Vagina (tissue), 2 donors: Measurements from ENCODE around the gene RANBP3L. TPM values are rescaled to one million over a fixed set of nuclear protein-coding genes. Genes with fewer than 3 reads are reported as not detected.
"Not testable (repeated sequence)": the region's sequence is repeated elsewhere in the genome, so short reads cannot be mapped to it uniquely, and the experiment has no call there.

Experiments
- DNase-seq, 2 donors: peaks; one replicate each; pipeline ENCODE4 v3.0.0-alpha.2; 2017; ENCODE audit errors: extremely low spot score in 2 of 2
- H3K27ac ChIP-seq: fragments of 200-600 bp; sonication (generic); one replicate; pipeline ENCODE4 v1.5.1; 2019
- H3K27me3 ChIP-seq: fragments of 200-600 bp; sonication (generic); one replicate; pipeline ENCODE4 v1.5.1; 2019
- H3K36me3 ChIP-seq, 2 donors: fragments of 200-600 bp; sonication (generic); one replicate each; pipeline ENCODE4 v1.5.1; 2017 to 2019
- H3K4me1 ChIP-seq: fragments of 200-600 bp; sonication (generic); one replicate; pipeline ENCODE4 v1.5.1; 2019
- H3K4me3 ChIP-seq, 2 donors: fragments of 200-600 bp; sonication (generic); 1 replicate in 1 of 2; 2 replicates in 1 of 2; pipeline ENCODE4 v1.5.1; 2016 to 2019
- H3K9me3 ChIP-seq: fragments of 200-600 bp; sonication (generic); one replicate; pipeline ENCODE4 v1.5.1; 2019
- CTCF ChIP-seq, 3 experiments: fragments of 450-650 bp in 2 of 3; fragments of 200-600 bp in 1 of 3; sonication (generic) in 1 of 3; IDR thresholded peaks; one replicate each; pipeline ENCODE4 v1.5.1; 2017 to 2019; ENCODE audit warnings: antibody characterized with exemption in 3 of 3, mild to moderate bottlenecking in 2 of 3, moderate library complexity in 2 of 3
- POLR2A ChIP-seq, 2 donors: fragments of 450-650 bp; IDR thresholded peaks; one replicate each; pipeline ENCODE4 v1.6.1; 2017; ENCODE audit warnings: antibody characterized with exemption in 2 of 2, mild to moderate bottlenecking in 2 of 2, moderate library complexity in 2 of 2
- POLR2AphosphoS5 ChIP-seq, 2 donors: sonication (generic); formaldehyde crosslinking; IDR thresholded peaks; one replicate each; pipeline ENCODE4 v1.9.0; 2017; ENCODE audit warnings: antibody characterized with exemption in 2 of 2, mild to moderate bottlenecking in 2 of 2, low read depth in 1 of 2; ENCODE audit not compliant: insufficient read depth in 1 of 2
- intact Hi-C: fragments of 100-400 bp; cut with DNase I; formaldehyde crosslinking; loops from one replicate; pipeline ENCODE4 v1.15.1; 2023
- total RNA-seq: library from RNA; depleted of rRNA; stranded (reverse); fragments of >200 nt; gene quantifications from one replicate; pipeline ENCODE4 v1.2.3, GENCODE V29; 2016

RANBP3L gene, protein sequence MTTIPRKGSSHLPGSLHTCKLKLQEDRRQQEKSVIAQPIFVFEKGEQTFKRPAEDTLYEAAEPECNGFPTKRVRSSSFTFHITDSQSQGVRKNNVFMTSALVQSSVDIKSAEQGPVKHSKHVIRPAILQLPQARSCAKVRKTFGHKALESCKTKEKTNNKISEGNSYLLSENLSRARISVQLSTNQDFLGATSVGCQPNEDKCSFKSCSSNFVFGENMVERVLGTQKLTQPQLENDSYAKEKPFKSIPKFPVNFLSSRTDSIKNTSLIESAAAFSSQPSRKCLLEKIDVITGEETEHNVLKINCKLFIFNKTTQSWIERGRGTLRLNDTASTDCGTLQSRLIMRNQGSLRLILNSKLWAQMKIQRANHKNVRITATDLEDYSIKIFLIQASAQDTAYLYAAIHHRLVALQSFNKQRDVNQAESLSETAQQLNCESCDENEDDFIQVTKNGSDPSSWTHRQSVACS
- 3.2 TPM for total RNA-seq

- H3K27me3 ChIP-seq: no peaks in the 10 kb centered on the region
- intact Hi-C loops: loop anchor here (5.0 kb wide), 1 partner anchor 60 kb away; the partner anchor contains the start of gene NADK2
- peak within 1 kb of the TSS; percentile 81 for H3K27ac ChIP-seq
- TF ChIP-seq POLR2A (IDR thresholded peaks at IDR 0.05): no peak
- TF ChIP-seq POLR2AphosphoS5 (IDR thresholded peaks at IDR 0.05; ENCODE audit: insufficient read depth in 1 of 2, low read depth in 1 of 2): peak in 1 of 2 donors; percentile 63
- H3K36me3 ChIP-seq: no peaks in the 10 kb centered on the region
- H3K4me1 ChIP-seq: peaks cover 23% of the 10 kb centered on the region
- DNase-seq: no peak
- H3K4me3 ChIP-seq: peak within 1 kb of the TSS; percentile 30 to 31
- H3K9me3 ChIP-seq: no peaks in the 10 kb centered on the region
Measured at GRCh38 chr5:36301858-36302603, at the start of gene RANBP3L. Gene RANBP3L (minus strand): TSS chr5:36301902. CDS start chr5:36301416, 486 bp downstream.

- Histone ChIP-seq H3K4me3 (no peak overlapping the region), H3K27me3 (no peaks in the 10 kb centered on the region), H3K4me1 (no peaks in the 10 kb centered on the region), H3K27ac (no peak overlapping the region), H3K36me3 (no peaks in the 10 kb centered on the region), H3K9me3 (no peaks in the 10 kb centered on the region)
- DNase-seq: no peak
- TF ChIP-seq CTCF (IDR thresholded peaks at IDR 0.05) (no peak), POLR2A (IDR thresholded peaks at IDR 0.05) (no peak), POLR2AphosphoS5 (IDR thresholded peaks at IDR 0.05; ENCODE audit: insufficient read depth in 1 of 2, low read depth in 1 of 2) (no peak)
- intact Hi-C loops: no loop called here
Measured at GRCh38 chr5:36346896-36347690, 45.4 kb upstream of the RANBP3L start.

- TF ChIP-seq POLR2AphosphoS5 (IDR thresholded peaks at IDR 0.05; ENCODE audit: insufficient read depth in 1 of 2, low read depth in 1 of 2) (no peak), CTCF (IDR thresholded peaks at IDR 0.05) (no peak), POLR2A (IDR thresholded peaks at IDR 0.05) (no peak)
- intact Hi-C loops: no loop called here
- Histone ChIP-seq H3K27me3 (no peaks in the 10 kb centered on the region), H3K9me3 (no peaks in the 10 kb centered on the region), H3K27ac (no peak overlapping the region), H3K4me1 (no peaks in the 10 kb centered on the region), H3K4me3 (no peak overlapping the region), H3K36me3 (no peaks in the 10 kb centered on the region)
- no peak for DNase-seq
Measured at GRCh38 chr5:36344899-36345298, 43.2 kb upstream of the RANBP3L start.

DNA sequence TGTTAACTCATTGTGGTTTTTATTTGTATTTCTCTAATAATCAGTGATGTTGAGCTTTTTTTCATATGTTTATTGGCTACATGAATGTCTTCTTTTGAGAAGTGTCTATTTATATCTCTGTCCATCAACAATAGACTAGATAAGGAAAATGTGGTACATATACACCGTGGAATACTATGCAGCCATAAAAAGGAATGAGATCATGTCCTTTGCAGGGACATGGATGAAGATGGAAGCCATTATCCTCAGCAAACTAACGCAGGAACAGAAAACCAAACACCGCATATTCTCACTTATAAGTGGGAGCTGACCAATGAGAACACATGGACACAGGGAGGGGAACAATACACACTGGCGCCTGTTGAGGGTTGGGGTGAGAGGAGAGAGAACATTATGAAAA, 40.0 kb upstream of the RANBP3L start:
- intact Hi-C loops, H3K4me3 ChIP-seq, DNase-seq, H3K27ac ChIP-seq, H3K4me1 ChIP-seq, H3K36me3 ChIP-seq, H3K27me3 ChIP-seq, H3K9me3 ChIP-seq: not testable (repeated sequence)

DNA sequence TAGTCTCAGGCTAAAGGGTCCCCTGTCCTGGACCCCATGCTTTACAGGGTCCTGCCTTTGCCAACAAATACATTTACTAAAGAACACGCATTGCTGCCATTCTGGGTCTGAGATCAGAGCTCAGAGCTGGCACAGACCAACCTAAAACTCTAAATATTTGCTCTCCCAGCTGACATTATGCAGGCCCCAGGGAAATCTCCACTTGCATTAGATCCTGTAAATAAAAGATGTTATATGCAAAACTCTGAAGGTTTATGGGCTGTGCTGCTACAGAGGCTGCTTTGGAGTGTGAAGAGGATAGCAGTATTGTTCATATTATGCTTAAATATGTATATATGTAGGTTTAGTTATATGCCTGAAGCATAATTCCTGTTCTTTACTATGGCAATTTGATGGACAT, 35.9 kb upstream of the RANBP3L start:
- no peaks in the 10 kb centered on the region for H3K9me3 ChIP-seq
- intact Hi-C loops: no loop called here

More for the DNA sequence above, 35.9 kb upstream of the RANBP3L start:
- DNase-seq: no peak
- Histone ChIP-seq H3K36me3 (no peaks in the 10 kb centered on the region), H3K27me3 (no peaks in the 10 kb centered on the region), H3K27ac (no peak overlapping the region), H3K4me3 (no peak overlapping the region), H3K4me1 (no peaks in the 10 kb centered on the region)
- TF ChIP-seq CTCF (IDR thresholded peaks at IDR 0.05): no peak
- no peak for TF ChIP-seq POLR2AphosphoS5 (IDR thresholded peaks at IDR 0.05; ENCODE audit: insufficient read depth in 1 of 2, low read depth in 1 of 2)
- TF ChIP-seq POLR2A (IDR thresholded peaks at IDR 0.05): no peak
